DOHH2 (cell line): Measurements from ENCODE around the gene TOGARAM2.

Experiments
- H3F3A ChIP-seq: fragments of 200-600 bp; sonication (generic), shearing (Covaris generic); 2 replicates; pipeline ENCODE4 v1.6.0; 2016; ENCODE audit warnings: antibody characterized with exemption, mild to moderate bottlenecking; ENCODE audit not compliant: control insufficient read depth, insufficient read depth
- H3K27ac ChIP-seq: fragments of 200-600 bp; sonication (generic); 2 replicates; pipeline ENCODE4 v1.5.1; 2014; ENCODE audit warnings: low read depth, mild to moderate bottlenecking, low read length, moderate library complexity
- H3K27me3 ChIP-seq: fragments of 200-600 bp; sonication (generic); 2 replicates; pipeline ENCODE4 v1.6.1; 2014; ENCODE audit warnings: mild to moderate bottlenecking, low read length, mixed read lengths; ENCODE audit not compliant: control insufficient read depth
- H3K36me3 ChIP-seq: fragments of 200-600 bp; sonication (generic); 2 replicates; pipeline ENCODE4 v1.6.1; 2014; ENCODE audit warnings: mild to moderate bottlenecking, low read length, moderate library complexity, mixed read lengths; ENCODE audit not compliant: control insufficient read depth
- H3K4me1 ChIP-seq: fragments of 200-600 bp; sonication (generic); 2 replicates; pipeline ENCODE4 v1.6.1; 2014; ENCODE audit warnings: mild to moderate bottlenecking, low read length, mixed read lengths; ENCODE audit not compliant: control insufficient read depth
- H3K4me2 ChIP-seq: fragments of 200-600 bp; sonication (generic); 2 replicates; pipeline ENCODE4 v1.6.0; 2014; ENCODE audit warnings: mild to moderate bottlenecking, low read length, moderate library complexity
- H3K4me3 ChIP-seq: fragments of 200-600 bp; sonication (generic); 2 replicates; pipeline ENCODE4 v1.5.1; 2014; ENCODE audit warnings: mild to moderate bottlenecking, low read length, mixed read lengths
- H3K79me2 ChIP-seq: fragments of 200-600 bp; sonication (generic); 2 replicates; pipeline ENCODE4 v1.6.1; 2014; ENCODE audit warnings: mild to moderate bottlenecking, low read length, mixed read lengths; ENCODE audit not compliant: control insufficient read depth
- H3K9me2 ChIP-seq: fragments of 200-600 bp; sonication (generic); replicated peaks from 2 replicates; pipeline ENCODE4 v1.6.1; 2014; ENCODE audit warnings: mild to moderate bottlenecking, low read length, mixed read lengths; ENCODE audit not compliant: control insufficient read depth
- H3K9me3 ChIP-seq: fragments of 200-600 bp; sonication (generic); 2 replicates; pipeline ENCODE4 v1.6.1; 2014; ENCODE audit warnings: antibody characterized with exemption, low read length, mixed read lengths; ENCODE audit not compliant: control insufficient read depth, insufficient read depth
- H4K20me1 ChIP-seq: fragments of 200-600 bp; sonication (generic); 2 replicates; pipeline ENCODE4 v1.6.0; 2014; ENCODE audit warnings: low read depth, mild to moderate bottlenecking, antibody characterized with exemption, low read length, moderate library complexity; ENCODE audit not compliant: control insufficient read depth, insufficient read depth
- CTCF ChIP-seq: fragments of 200-600 bp; sonication (generic); IDR thresholded peaks from one replicate; pipeline ENCODE4 v1.5.1; 2014; ENCODE audit warnings: antibody characterized with exemption, mild to moderate bottlenecking, low read depth, low read length; ENCODE audit not compliant: poor library complexity, severe bottlenecking
- EZH2phosphoT487 ChIP-seq: fragments of 200-600 bp; sonication (generic); IDR thresholded peaks from 2 replicates; pipeline ENCODE4 v1.6.1; 2017; ENCODE audit warnings: borderline replicate concordance, mild to moderate bottlenecking, antibody characterized with exemption, low read length, moderate library complexity, mixed read lengths

TOGARAM2 gene

GRCh38 chr2:29017716-29018435 lies 36.8 kb downstream of the TOGARAM2 start:
- H3F3A ChIP-seq, result no peaks in the 10 kb centered on the region
- H3K79me2 ChIP-seq, result no peaks in the 10 kb centered on the region
- H3K9me3 ChIP-seq, result no peaks in the 10 kb centered on the region
- no peak overlapping the region for H3K4me2 ChIP-seq
- peaks cover 6% of the 10 kb centered on the region; the same call in 1 of the 2 replicates for H3K27me3 ChIP-seq
- TF ChIP-seq CTCF (no peak), EZH2phosphoT487 (no peak)
- no peaks in the 10 kb centered on the region for H3K36me3 ChIP-seq
- no peaks in the 10 kb centered on the region for H3K9me2 ChIP-seq
- no peak overlapping the region for H3K27ac ChIP-seq
- H4K20me1 ChIP-seq, result no peaks in the 10 kb centered on the region
- no peaks in the 10 kb centered on the region for H3K4me1 ChIP-seq
- H3K4me3 ChIP-seq, result no peak overlapping the region

GRCh38 chr2:29021886-29022285 lies 40.8 kb downstream of the TOGARAM2 start:
- TF ChIP-seq EZH2phosphoT487 (no peak), CTCF (no peak)

GRCh38 chr2:29022679-29023078 lies 41.6 kb downstream of the TOGARAM2 start:
- Histone ChIP-seq H3F3A (no peaks in the 10 kb centered on the region), H3K9me2 (no peaks in the 10 kb centered on the region), H3K4me1 (no peaks in the 10 kb centered on the region), H3K79me2 (no peaks in the 10 kb centered on the region), H3K4me2 (no peak overlapping the region), H3K27me3 (no peaks in the 10 kb centered on the region), H3K27ac (no peak overlapping the region), H4K20me1 (no peaks in the 10 kb centered on the region), H3K4me3 (no peak overlapping the region), H3K9me3 (no peaks in the 10 kb centered on the region), H3K36me3 (no peaks in the 10 kb centered on the region)
- no peak for TF ChIP-seq EZH2phosphoT487
- TF ChIP-seq CTCF, result no peak

More at GRCh38 chr2:29021886-29022285, 40.8 kb downstream of the TOGARAM2 start:
- Histone ChIP-seq H3K4me1 (no peaks in the 10 kb centered on the region), H3K36me3 (no peaks in the 10 kb centered on the region), H3K4me3 (no peak overlapping the region), H4K20me1 (no peaks in the 10 kb centered on the region), H3K27me3 (no peaks in the 10 kb centered on the region), H3K4me2 (no peak overlapping the region), H3K27ac (no peak overlapping the region), H3K9me2 (no peaks in the 10 kb centered on the region), H3K9me3 (no peaks in the 10 kb centered on the region), H3K79me2 (no peaks in the 10 kb centered on the region), H3F3A (no peaks in the 10 kb centered on the region)
